Activated CD8-positive, alpha-beta memory T cell treated with anti-CD3 and anti-CD28 coated beads, Interleukin-2, amount 50 U/mL, for 24 hours (primary cell): ENCODE data around the gene MOGAT3.

Source experiments
- DNase-seq: peaks from one replicate; pipeline ENCODE4 v3.0.0-alpha.2; 2020; ENCODE audit errors: extremely low read depth

The MOGAT3 gene

DNA sequence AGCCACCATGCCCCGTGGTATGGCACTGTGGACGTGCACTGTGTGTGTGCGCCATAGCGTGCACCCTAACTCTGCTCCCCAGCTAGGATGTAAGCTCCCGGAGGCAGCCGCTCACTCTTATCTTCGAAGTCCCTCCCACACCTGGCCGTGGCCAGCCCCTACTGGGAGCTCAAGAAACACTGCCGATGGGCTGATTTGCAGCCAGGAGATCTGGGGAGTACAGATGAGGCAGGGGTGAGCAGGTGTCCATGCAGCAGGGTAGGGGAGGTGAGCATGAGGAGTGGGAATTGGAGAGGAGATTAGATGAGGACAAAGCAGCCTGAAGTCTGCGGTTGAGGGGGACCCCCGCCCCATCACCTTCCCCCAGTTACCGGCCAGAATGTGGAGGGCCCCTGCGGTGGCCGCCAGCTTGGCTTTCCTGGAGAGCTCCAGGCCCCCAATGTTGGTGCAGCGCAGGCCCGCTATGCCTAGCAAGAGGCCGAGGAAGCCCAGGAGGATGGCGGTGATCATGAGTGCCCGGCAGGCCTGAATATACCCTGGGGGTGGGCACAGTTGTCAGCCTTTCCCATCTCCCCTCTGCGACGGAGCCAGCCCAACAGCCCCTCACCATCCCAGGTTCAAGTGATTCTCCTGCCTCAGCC lies 33.2 kb upstream of the MOGAT3 start:
- DNase-seq: no peak

DNA sequence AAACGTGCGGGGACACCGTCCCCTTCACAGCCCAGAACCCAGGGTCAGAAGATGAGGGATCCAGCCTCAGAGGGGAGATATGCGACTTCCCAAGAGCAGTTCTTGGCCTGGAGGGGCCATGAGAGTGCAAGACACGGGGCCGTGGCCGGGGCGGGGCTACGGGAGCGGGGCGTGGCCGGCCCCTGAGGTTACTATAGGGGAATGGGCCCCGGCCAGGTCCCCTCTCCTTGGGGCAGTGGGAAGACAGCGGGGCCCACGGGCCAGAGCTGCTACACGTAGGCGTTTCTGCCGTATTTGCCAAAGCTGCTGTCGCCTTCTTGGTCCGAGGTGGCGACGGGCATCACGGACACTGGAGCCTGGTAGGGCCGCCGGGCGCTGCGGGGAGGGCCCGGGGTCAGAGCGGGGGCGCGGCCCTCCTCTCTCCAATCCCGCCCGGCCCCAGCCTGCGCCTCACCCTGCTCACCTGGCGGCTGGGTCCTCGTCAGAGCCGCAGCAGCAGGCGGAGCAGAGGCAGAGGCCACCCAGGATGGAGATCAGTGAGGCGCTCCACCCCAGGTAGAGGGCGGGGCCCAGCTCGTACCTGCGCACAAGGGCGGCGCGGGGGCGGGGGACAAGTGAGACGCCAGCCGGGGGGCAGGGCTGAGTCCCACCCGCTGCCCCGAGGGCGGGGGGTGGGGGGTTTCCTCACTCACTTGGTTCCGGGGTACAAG lies 31.5 kb upstream of the MOGAT3 start:
- DNase-seq: no peak

DNA sequence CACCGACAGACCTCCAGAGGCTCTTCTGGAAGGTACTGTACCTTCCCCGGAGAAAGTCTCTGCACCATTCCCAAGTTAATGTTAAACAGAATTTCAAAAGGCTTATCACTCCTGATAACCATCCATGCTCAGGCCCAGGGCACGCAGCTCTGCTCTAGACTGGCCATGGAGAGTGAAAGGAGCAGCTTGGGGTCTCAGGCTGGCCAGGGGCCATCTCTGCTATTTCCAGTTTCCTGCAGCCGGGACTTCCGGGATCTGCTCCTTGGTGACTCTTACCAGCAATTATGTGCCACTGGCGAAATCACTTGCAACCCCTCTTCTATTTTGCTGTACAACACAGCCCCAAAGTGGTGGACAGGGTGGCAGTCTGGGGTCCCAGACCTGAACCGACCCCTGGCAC lies 30.8 kb upstream of the MOGAT3 start:
- DNase-seq: no peak

DNA sequence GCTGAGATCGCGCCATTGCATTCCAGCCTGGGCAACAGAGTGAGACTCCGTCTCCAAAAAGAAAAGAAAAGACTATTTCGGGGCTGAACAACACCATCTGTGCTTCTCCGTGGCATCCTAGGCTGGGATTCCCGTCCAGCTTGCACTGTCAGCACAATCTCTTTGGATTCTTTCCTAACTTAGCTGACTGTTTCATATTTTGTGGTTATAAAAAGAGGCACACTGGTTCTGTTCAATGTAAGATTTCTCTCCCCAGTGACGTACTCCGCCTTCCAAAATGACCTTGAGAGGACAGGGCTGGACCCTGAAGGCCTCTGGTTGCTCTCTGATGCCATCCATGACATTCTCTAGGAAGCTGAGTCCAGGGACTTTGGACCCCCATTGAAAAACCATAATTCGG lies 25.9 kb upstream of the MOGAT3 start:
- no peak for DNase-seq

DNA sequence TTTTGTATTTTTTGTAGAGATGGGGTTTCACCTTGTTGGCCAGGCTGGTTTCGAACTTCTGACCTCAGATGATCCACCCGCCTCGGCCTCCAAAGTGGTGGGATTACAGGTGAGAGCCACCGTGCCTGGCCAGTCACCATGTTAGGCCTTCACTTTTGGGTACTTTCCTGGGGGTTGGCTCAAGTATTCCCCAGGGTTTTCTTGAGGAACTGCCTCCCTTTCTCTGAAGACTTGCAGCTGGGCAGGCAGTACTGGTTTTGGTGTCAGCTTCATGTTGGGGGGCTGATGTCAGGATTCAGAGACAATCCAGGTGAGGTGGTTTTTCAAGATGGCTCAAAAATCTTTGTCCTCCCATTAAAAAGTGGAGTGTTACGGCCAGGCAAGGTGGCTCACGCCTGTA lies 24.8 kb upstream of the MOGAT3 start:
- DNase-seq: no peak

DNA sequence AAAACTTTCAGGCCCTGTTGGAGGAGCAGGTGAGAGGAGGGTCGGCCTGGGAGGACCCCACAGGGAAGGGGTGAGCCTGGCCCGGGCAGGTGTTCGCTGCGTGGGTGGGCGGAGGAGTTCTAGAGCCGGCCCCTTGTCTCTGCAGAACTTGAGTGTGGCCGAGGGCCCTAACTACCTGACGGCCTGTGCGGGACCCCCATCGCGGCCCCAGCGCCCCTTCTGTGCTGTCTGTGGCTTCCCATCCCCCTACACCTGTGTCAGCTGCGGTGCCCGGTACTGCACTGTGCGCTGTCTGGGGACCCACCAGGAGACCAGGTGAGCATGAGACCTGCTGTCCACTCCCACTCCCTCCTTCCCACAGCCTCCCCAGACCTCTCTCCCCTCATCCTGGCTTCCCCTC lies 22.7 kb upstream of the MOGAT3 start:
- no peak for DNase-seq

DNA sequence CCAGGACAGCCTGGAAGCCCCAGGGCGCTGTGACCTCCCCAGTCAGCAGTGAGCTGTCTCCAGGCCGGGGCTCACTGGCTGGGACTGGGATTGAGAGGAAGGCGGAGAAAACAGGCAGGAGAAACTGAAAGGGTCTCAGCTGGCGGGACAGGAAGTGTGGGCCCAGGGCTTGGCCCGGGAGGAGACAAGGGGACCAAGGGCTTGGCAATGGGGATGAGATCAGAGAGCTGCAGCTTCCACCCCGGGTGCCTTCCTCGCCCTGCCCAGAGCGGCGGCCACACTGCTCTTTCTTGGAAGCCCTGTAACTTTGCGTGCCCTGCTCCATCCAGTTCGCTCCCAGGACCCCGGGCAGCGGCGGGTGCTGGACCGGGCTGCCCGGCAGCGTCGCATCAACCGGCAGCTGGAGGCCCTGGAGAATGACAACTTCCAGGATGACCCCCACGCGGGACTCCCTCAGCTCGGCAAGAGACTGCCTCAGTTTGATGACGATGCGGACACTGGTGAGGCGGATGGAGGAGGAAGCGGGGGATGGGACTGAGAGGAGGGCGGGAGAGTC lies 21.5 kb upstream of the MOGAT3 start:
- DNase-seq: no peak

DNA sequence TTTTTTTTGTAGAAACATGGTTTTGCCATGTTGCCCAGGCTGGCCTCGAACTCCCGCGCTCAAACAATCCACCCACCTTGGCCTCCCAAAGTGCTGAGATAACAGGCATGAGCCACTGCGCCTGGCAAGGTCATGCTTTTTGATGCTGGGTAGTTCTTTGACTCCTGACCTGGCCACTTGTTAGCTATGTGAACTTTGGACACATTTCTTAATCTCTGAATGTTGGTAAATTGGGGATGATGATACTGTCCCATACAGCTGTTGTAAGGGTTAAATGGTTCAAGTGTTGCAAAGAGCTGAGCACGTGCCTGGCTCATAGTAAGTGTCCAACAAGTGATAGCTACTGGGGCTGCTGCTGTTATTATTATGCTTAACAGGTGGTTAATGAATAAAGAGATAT lies 19.5 kb upstream of the MOGAT3 start:
- no peak for DNase-seq

DNA sequence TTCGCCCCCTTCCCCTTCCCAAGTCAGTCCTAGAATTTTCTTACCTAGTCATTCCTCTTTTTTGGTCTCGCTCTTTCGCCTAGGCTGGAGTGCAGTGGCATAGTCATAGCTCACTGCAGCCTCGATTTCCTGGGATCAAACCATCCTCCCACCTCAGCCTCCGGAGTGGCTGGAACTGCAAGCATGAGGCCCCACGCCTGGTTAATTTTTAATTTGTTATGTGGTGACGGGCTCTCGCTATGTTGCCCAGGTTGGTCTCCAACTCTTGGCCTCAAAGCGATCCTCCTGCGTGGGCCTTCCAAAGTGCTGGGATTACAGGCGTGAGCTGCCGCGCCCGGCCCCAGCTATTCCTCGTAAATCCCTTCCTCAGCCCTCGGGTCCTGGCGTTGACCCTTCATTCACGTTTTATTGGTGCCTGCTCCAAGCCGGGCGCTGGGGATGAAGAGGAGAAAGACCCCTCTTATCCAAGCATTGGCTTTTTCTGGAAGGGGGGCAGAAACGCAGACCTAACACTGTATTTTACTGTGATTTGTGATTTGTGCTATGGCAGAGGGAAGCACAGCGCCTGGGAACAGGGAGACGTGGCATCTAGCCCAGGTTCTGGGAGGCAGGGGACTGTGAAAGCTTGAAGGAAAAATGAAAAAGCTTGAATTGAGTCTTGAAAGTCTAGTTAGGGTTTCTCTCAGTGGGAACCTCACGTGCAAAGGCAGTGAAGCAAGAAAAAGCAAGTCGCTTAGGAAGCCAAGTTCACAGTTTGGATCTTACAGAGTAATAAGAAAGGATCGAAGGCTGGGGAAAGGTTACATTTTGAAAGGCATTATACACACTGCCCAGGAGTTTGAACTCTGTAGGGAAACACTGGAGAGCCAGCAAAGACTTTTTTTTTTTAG lies 17.6 kb upstream of the MOGAT3 start:
- no peak for DNase-seq

DNA sequence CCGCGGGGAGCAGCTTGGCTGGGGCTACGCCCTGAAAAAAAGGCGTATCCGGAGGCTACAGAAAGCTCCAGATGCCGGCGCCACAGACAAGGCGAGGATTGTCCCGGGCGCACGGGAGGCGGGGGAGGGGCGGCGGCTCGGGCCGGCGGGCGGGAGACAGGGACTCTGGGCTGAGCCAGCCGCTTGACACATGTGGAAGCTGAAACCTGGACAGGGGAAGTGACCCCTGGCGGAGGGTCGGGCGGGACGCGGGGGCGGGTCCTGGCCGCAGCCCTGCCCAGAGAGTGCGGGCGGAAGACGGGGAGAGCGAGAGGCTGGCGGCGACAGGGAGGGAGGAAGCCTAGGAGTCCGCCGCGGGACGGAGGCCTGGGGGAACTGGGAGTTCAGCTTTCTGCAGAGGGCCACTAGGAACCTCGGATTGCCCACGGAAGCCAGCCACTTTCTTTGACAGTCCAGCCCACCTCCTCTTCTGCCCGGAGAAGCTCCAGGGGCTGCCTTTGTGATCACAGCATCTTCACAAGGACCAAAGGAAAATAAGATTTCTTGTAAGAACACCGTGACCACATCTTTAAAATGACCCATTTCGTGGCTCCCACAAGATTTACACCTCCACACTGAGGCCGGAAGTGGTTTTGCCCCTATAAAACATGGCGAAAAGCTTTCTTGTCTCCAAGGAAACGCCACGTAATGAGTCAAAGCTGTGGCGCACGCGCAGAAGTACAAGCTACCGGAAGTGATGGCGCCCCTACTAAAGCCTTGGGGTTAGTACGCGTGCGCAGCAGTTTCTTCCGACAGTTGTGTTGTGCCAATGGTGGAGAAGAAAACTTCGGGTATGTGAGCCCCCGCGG lies 16.8 kb upstream of the MOGAT3 start, which contains the start of the genes PLOD3 and ZNHIT1:
PLOD3 (minus strand) TSS at position 194 of the 848 bp plus-strand sequence. CDS start 307 bp downstream, outside the sequence.
ZNHIT1 (plus strand) TSS at position 778 of the 848 bp plus-strand sequence; CDS start at position 809, 31 bp downstream.
- DNase-seq: peak; percentile 95

DNA sequence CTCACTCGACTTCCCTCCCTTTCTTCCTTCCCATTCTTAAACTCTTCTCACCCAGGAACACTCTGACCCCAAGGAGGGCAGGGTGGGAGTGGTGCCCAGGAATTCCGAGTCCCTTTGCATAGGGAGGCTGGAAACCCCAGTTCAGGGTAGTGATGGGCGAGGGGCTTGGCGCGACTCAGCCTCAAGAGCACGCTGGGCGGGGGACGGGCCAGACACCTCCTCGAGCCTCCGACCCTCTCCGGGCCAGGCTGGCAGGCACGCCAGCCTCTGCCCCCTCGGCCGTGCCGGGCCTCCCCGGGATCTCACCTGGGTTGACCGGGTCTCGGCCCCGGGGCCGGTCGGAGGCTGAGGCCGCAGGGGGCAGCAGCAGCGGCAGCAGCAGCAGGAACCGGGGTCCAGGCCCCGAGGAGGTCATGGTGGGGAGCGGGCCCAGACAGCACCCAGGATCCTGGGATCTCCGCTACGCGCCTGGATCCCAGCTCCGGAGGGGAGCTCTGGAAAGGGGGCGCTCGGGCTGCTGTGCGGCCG lies 16.1 kb upstream of the MOGAT3 start:
- DNase-seq: no peak

DNA sequence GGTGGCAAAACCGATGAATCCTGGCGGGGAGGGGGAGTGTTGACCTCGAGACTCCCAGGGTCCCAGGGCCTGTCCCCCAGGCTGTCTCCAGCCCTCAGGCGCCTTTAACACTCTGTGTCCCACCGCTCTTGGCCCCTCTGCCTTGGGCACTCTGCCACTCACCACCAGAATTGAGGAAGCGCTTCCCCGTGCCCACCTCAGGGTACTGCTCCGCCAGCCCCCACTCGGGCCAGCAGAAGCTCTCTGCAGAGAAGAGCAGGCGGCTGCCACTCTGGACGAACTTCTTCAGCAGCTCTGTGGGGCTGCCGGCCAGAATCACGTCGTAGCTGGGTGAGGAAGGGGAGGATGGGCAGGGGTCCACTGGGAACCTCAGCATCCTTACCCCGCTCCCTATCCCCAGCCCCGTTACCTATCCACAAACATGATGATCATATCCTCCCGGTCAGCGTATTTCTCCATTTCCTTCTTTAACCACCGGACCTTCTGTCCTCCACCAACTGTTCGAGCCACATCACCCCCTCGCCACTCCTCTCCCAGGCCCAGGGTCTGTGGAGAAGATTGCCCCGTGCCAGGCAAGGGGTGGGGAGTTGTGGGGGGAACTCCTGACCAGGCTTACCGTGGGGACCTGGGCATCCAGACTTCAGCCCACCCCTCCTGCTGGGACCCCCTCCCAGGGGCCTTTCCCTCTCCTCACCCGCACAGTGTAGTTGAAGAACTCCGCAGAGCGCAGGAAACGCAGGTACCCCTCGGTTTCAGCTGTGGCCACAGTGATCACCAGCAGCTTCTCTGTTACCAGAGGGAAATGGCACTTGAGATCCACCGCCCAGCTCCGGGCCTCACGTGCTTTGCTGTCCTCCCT lies 15.4 kb upstream of the MOGAT3 start:
- DNase-seq: no peak

DNA sequence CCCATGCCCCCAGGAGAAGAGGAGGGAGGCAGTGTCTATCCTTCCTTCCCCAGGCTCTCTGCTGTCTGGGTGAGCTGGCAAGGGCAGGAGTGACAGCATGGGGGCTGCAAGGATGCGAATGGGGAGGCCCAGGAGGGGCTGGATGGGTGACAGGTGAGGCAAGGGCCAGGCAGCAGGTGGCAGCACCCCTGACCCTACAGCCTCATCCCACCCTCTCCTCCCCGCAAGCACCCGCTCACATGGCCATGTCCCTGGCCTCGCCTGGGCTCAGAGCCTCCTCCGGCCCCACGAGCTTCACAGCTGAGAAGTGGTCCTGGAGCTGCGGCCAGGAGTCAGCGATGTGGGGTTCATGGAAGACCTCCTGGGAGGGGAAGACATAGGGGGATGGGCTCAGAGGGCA lies 11.2 kb upstream of the MOGAT3 start:
- DNase-seq: no peak

DNA sequence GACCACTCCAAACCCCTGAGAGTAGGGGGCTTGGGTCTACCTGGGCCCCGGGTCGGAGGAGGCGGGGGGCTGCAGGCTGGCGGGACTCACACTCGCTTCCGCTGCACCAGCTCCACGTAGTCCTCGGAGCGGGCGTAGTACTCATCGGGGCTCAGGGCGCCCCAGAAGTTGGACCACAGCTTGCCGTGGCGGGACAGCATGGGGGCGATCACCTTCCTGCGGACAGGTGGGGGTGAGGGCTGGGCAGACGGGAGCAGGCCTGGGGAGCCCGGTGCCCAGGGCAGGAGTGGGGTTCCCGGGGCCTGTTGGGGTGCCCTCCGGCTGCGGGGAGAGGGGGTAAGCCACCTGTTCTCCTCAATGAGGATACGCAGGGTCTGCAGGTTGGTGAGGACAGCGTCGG lies 10.7 kb upstream of the MOGAT3 start:
- DNase-seq: no peak

DNA sequence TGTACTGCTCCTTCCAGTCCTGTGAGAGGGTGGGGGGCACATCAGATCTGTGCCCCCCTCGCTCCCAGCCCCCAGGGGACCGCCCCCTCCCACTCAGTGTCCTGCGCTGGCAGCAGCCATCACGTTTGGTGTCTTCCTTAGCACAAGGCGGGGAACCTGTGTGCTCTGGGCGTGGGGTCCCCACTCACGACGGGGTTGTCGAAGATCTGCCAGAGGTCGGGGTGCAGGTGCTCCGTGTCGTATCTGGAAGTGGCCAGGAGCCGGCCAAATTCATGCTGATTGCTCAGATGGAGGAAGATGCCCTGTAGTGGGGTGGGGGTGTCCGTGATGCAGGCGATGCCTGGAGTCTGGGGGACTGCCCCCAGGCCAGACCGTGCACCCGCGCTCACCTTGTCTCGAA lies 9.3 kb upstream of the MOGAT3 start:
- no peak for DNase-seq

DNA sequence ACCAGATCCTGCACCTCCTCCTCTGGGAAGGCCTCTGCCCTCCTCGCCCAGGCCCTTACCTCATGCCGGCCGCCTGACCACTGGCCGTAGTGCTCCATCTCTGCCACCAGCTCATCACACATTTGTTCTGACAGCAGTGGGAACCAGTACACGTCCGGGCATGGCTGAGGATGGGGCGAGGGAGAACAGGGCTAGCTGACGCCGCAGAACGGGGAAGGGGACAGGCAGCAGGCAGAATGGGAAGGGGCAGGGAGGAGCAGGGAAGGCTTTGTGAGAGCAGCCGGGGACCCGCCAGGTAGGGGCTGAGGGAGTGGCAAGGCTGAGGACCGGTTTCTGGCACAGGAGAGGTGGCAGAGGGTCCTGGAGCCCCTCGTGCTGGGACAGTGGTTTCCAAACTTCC lies 8.0 kb upstream of the MOGAT3 start:
- DNase-seq: no peak

DNA sequence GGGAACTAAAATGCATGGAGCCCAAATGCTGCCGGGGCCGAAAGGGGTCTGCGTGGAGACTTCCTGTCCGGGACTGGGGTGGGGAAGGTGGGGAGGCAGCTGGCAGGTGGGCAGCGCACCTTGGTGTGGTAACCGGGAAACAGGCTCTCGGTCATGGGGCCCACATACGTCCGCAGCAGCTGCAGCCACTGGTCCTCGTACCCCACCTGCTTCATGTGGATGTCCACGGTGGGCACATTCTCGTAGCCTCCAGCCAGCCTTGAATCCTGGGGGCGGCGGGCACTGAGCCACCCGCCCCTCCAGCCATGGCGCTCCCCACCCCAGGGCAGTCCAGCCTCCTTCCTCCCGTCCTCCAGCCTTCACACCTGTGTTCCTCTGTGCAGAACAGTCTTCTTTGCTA lies 6.6 kb upstream of the MOGAT3 start:
- DNase-seq: no peak

DNA sequence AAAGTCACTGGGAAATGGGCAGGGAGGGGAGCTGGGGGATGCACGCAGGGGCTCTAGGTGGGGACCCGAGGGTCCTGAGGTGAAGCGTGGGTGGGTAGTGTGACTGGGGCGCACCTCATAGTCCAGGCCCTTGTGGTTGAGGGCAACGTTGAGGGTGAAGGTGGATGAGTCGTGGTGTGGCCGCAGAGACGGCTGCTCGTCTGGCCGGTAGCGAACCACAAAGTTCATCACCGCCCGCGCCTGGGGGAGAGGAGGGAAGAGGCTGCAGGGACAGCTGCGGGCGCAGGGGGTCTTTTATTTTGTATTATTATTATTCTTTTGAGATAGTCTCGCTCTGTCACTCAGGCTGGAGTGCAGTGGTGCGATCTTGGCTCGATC lies 5.8 kb upstream of the MOGAT3 start:
- DNase-seq: no peak

DNA sequence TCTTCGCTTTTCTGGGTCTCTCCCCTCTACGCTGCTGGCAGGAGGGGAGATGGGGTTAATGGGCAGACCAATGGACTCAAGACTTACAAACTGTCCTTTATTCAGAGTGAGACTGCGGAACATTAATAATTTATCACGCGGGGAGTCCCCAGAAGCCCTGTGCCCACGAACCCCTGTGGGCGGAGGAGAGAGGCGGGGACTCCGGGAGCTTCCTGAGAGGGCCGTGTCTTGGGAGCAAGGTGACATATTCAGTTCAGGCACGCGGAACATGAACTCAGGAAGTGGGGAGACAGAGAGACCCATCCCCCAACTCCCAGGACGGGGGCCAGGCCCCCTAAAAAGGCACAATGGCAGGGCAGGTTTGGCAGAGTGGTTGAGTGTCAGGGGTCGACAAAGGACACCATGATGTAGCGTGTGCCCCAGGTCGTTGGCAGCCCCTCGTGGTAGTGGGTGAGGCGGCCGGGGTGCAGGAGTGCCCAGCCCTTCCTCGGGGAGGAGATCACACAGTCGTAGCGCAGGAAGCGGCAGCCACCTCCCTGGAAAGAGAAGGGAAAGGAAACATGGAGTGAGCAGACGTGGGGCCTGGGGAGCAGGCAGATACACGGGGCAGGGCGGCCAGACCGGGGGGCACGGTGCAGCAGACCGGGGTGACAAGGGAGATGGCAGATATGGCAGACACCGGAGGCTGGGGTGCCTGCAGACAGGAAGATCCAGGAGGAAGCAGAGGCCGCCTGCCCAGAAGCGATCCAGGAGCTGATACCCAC lies 5.2 kb upstream of the MOGAT3 start:
- no peak for DNase-seq
